ENCODE data around the gene BHLHE40. TPM values are rescaled to one million over a fixed set of nuclear protein-coding genes. Genes with fewer than 3 reads are reported as not detected.

BHLHE40 gene
- total RNA-seq, 1 donor from 2014 or later, result 0.21 TPM

- Mint-ChIP-seq H3K4me1 (peaks cover 7% of the 10 kb centered on the region), H3K27me3 (ENCODE audit: low read depth) (peaks cover 3% of the 10 kb centered on the region), H3K4me3 (no peak overlapping the region)
Observed at GRCh38 chr3:5014391-5014790, 35.2 kb downstream of the BHLHE40 start.

GRCh38 chr3:5015056-5015455 lies 35.8 kb downstream of the BHLHE40 start:
- Mint-ChIP-seq H3K4me3 (no peak overlapping the region), H3K4me1 (peaks cover 7% of the 10 kb centered on the region), H3K9me3 (no peaks in the 10 kb centered on the region), H3K27ac (ENCODE audit: unreplicated experiment) (no peak overlapping the region), H3K27me3 (ENCODE audit: low read depth) (peaks cover 3% of the 10 kb centered on the region), H3K36me3 (ENCODE audit: low read depth) (no peaks in the 10 kb centered on the region)
- no peak for DNase-seq (ENCODE audit: low read depth, low spot score)
- TF ChIP-seq CTCF (conservative IDR thresholded peaks at IDR 0.05), result no peak

More at GRCh38 chr3:5014391-5014790, 35.2 kb downstream of the BHLHE40 start:
- H3K27ac Mint-ChIP-seq (ENCODE audit: unreplicated experiment), result no peak overlapping the region
- no peaks in the 10 kb centered on the region for H3K36me3 Mint-ChIP-seq (ENCODE audit: low read depth)
- TF ChIP-seq CTCF (conservative IDR thresholded peaks at IDR 0.05), result no peak
- DNase-seq (ENCODE audit: low read depth, low spot score), result no peak
- H3K9me3 Mint-ChIP-seq, result no peaks in the 10 kb centered on the region

- no peaks in the 10 kb centered on the region for H3K36me3 Mint-ChIP-seq (ENCODE audit: low read depth)
- DNase-seq (ENCODE audit: low read depth, low spot score), result no peak
- no peaks in the 10 kb centered on the region for H3K9me3 Mint-ChIP-seq
- peaks cover 3% of the 10 kb centered on the region for H3K27me3 Mint-ChIP-seq (ENCODE audit: low read depth)
- H3K27ac Mint-ChIP-seq (ENCODE audit: unreplicated experiment), result no peak overlapping the region
- peaks cover 7% of the 10 kb centered on the region for H3K4me1 Mint-ChIP-seq
- no peak overlapping the region for H3K4me3 Mint-ChIP-seq
- no peak for TF ChIP-seq CTCF (conservative IDR thresholded peaks at IDR 0.05)
Observed at GRCh38 chr3:5016211-5017161, 37.2 kb downstream of the BHLHE40 start.

- H3K27ac Mint-ChIP-seq (ENCODE audit: unreplicated experiment), result no peak overlapping the region
- H3K4me3 Mint-ChIP-seq, result no peak overlapping the region
- H3K27me3 Mint-ChIP-seq (ENCODE audit: low read depth), result peaks cover 3% of the 10 kb centered on the region
- no peaks in the 10 kb centered on the region for H3K36me3 Mint-ChIP-seq (ENCODE audit: low read depth)
- no peak for DNase-seq (ENCODE audit: low read depth, low spot score)
- no peaks in the 10 kb centered on the region for H3K9me3 Mint-ChIP-seq
- TF ChIP-seq CTCF (conservative IDR thresholded peaks at IDR 0.05), result no peak
- H3K4me1 Mint-ChIP-seq, result peaks cover 7% of the 10 kb centered on the region
Observed at GRCh38 chr3:5017925-5018531, 38.8 kb downstream of the BHLHE40 start.

GRCh38 chr3:5019411-5020241 lies 40.4 kb downstream of the BHLHE40 start:
- H3K4me3 Mint-ChIP-seq, result no peak overlapping the region
- TF ChIP-seq CTCF (conservative IDR thresholded peaks at IDR 0.05), result no peak
- no peaks in the 10 kb centered on the region for H3K36me3 Mint-ChIP-seq (ENCODE audit: low read depth)
- peaks cover 1% of the 10 kb centered on the region for H3K4me1 Mint-ChIP-seq
- H3K9me3 Mint-ChIP-seq, result no peaks in the 10 kb centered on the region
- peaks cover 4% of the 10 kb centered on the region for H3K27me3 Mint-ChIP-seq (ENCODE audit: low read depth)
- no peak overlapping the region for H3K27ac Mint-ChIP-seq (ENCODE audit: unreplicated experiment)
- DNase-seq (ENCODE audit: low read depth, low spot score), result no peak

Data from neural crest cell (in vitro differentiated cells).